Left renal pelvis (tissue), 4 donors: ENCODE results near the gene TAOK3. TPM values are rescaled to one million over a fixed set of nuclear protein-coding genes. Genes with fewer than 3 reads are reported as not detected.
"Not testable (repeated sequence)": the region's sequence is repeated elsewhere in the genome, so short reads cannot be mapped to it uniquely, and the experiment has no call there.

Experiments used
- DNase-seq, 4 donors: peaks; one replicate each; pipeline ENCODE4 v3.0.0-alpha.2; 2013; ENCODE audit warnings: low read depth in 4 of 4, low spot score in 3 of 4
- polyA plus RNA-seq, 4 donors: library from polyadenylated mRNA; unstranded; fragments of 120-200 nt; gene quantifications; one replicate each; pipeline ENCODE4 v1.2.1, GENCODE V29; 2013; ENCODE audit not compliant: insufficient read length in 4 of 4

TAOK3 gene
- polyA plus RNA-seq, 4 donors: 29.1 to 35.9 (median 32.2) TPM

- no peak for DNase-seq
Observed at GRCh38 chr12:118145798-118146156, 226.9 kb downstream of the TAOK3 start.

- DNase-seq: no peak
Observed at GRCh38 chr12:118145113-118145797, 227.5 kb downstream of the TAOK3 start.

- DNase-seq: no peak
Observed at GRCh38 chr12:118144499-118144898, 228.2 kb downstream of the TAOK3 start.

- no peak for DNase-seq
Observed at GRCh38 chr12:118140825-118141224, 231.9 kb downstream of the TAOK3 start.

GRCh38 chr12:118137148-118137678 lies 235.5 kb downstream of the TAOK3 start:
- no peak for DNase-seq

- no peak for DNase-seq
Observed at GRCh38 chr12:118136559-118137003, 236.1 kb downstream of the TAOK3 start.

- peak; percentile 77 to 81 (median 78) for DNase-seq
Observed at GRCh38 chr12:118135788-118136558, 236.7 kb downstream of the TAOK3 start, which contains the start of gene PEBP1. TSS of gene PEBP1 (plus strand) at chr12:118136124. CDS start at chr12:118136210, 86 bp downstream.

- DNase-seq: not testable (repeated sequence)
Observed at GRCh38 chr12:118129436-118129835, 243.3 kb downstream of the TAOK3 start.

- DNase-seq: no peak
Observed at GRCh38 chr12:118127867-118128266, 244.8 kb downstream of the TAOK3 start.

- no peak for DNase-seq
Observed at GRCh38 chr12:118126119-118126757, 246.5 kb downstream of the TAOK3 start.

GRCh38 chr12:118125743-118126118 lies 247.0 kb downstream of the TAOK3 start:
- DNase-seq: no peak

GRCh38 chr12:118124333-118124874 lies 248.3 kb downstream of the TAOK3 start:
- no peak for DNase-seq

GRCh38 chr12:118122264-118122663 lies 250.4 kb downstream of the TAOK3 start:
- no peak for DNase-seq

GRCh38 chr12:118120579-118121363 lies 251.9 kb downstream of the TAOK3 start:
- peak in 1 of 4 donors; percentile 31 for DNase-seq

- DNase-seq: no peak
Observed at GRCh38 chr12:118119449-118119879, 253.2 kb downstream of the TAOK3 start.

GRCh38 chr12:118109088-118109487 lies 263.6 kb downstream of the TAOK3 start:
- no peak for DNase-seq

GRCh38 chr12:118107694-118108093 lies 265.0 kb downstream of the TAOK3 start:
- DNase-seq: no peak

GRCh38 chr12:118107011-118107410 lies 265.7 kb downstream of the TAOK3 start:
- no peak for DNase-seq

- peak; percentile 26 to 45 (median 34) for DNase-seq
Observed at GRCh38 chr12:118103601-118104382, 268.9 kb downstream of the TAOK3 start, which contains the start of gene VSIG10. TSS of gene VSIG10 (minus strand) at chr12:118104011. CDS start at chr12:118103671, 340 bp downstream.
